ENCODE measurements around the gene CAPRIN2. TPM values are rescaled to one million over a fixed set of nuclear protein-coding genes. Genes with fewer than 3 reads are reported as not detected.

Gene CAPRIN2
- total and polyA plus RNA-seq, 2 of the 4 experiments (the other 2 are of a cell fraction) = 18.9 to 23.8 TPM

GRCh38 chr12:30696943-30697342 lies 57.8 kb downstream of the CAPRIN2 start:
- no peak overlapping the region for H3K27ac ChIP-seq (ENCODE audit: insufficient read depth, low read length)
- H3K4ac ChIP-seq (ENCODE audit: low read depth, low read length) = no peak overlapping the region
- no peak overlapping the region for H2BK15ac ChIP-seq (ENCODE audit: low read depth, low read length)
- H3K36me3 ChIP-seq (ENCODE audit: control insufficient read depth, insufficient read depth, low read length) = no peaks in the 10 kb centered on the region
- no peak overlapping the region for H4K5ac ChIP-seq (ENCODE audit: low read depth, low read length)
- H4K8ac ChIP-seq (ENCODE audit: low read depth in 2 of 2, low read length in 2 of 2) = peak overlapping the region in 1 of 2 experiments; percentile 99; a peak in 1 of 4 replicates
- whole genome bisulfite sequencing, 2 experiments (ENCODE audit: extremely low coverage in 2 of 2, insufficient read length in 1 of 2) = no CpG with 5 or more reads among the region's 7 CpGs
- H2BK5ac ChIP-seq (ENCODE audit: low read depth, low read length, poor library complexity, severe bottlenecking) = no peak overlapping the region
- H2AK5ac ChIP-seq (ENCODE audit: low read depth, low read length) = no peak overlapping the region
- no peak for TF ChIP-seq ELK1 (IDR thresholded peaks at IDR 0.05; ENCODE audit: borderline replicate concordance, low read depth, low read length)
- no peak for TF ChIP-seq RAD21 (IDR thresholded peaks at IDR 0.05; ENCODE audit: low read length)
- no peak for TF ChIP-seq RFX5 (IDR thresholded peaks at IDR 0.05; ENCODE audit: low read depth, low read length)
- TF ChIP-seq CHD1 (IDR thresholded peaks at IDR 0.05; ENCODE audit: low read depth, low read length) = no peak
- TF ChIP-seq MXI1 (IDR thresholded peaks at IDR 0.05; ENCODE audit: borderline replicate concordance, low read depth, low read length) = no peak
- H3K4me2 ChIP-seq (ENCODE audit: low read depth, low read length) = no peak overlapping the region
- peaks cover 12% of the 10 kb centered on the region for H3K9me1 ChIP-seq (ENCODE audit: insufficient read depth, low read length)
- H3K23ac ChIP-seq (ENCODE audit: low read depth, low read length) = no peak overlapping the region
- H3K9ac ChIP-seq (ENCODE audit: low read depth, low read length) = no peak overlapping the region
- peaks cover 18 to 31% of the 10 kb centered on the region in 2 experiments; a peak in 3 of 4 replicates for H3K79me1 ChIP-seq (ENCODE audit: low read depth in 1 of 2, low read length in 2 of 2)
- DNase-seq = no peak
- H3K56ac ChIP-seq (ENCODE audit: extremely low read depth, insufficient read depth, low read length) = no peak overlapping the region
- H3K14ac ChIP-seq (replicated peaks; ENCODE audit: low read depth, low read length) = no peak overlapping the region
- H4K20me1 ChIP-seq (ENCODE audit: insufficient read depth, low read length) = no peaks in the 10 kb centered on the region
- POLR2A ChIA-PET (ENCODE audit: unreplicated experiment) = no interaction called here
- H3K4me1 ChIP-seq (ENCODE audit: control insufficient read depth, insufficient read depth, low read length) = peaks cover 3% of the 10 kb centered on the region
- no peak overlapping the region for H3K4me3 ChIP-seq (ENCODE audit: insufficient read depth, low read depth, low read length)
- ATAC-seq (ENCODE audit: low read depth) = no peak
- intact Hi-C loops (cut with micrococcal nuclease) = no loop called here
- H3K9me3 ChIP-seq (ENCODE audit: control insufficient read depth, insufficient read depth, low read length) = no peaks in the 10 kb centered on the region
- CTCF ChIA-PET = no interaction called here
- BruUV-seq (replicated peaks) = no TSS peak
- no peak overlapping the region for H4K91ac ChIP-seq (ENCODE audit: insufficient read depth, low read depth, low read length)
- no peak overlapping the region for H3K18ac ChIP-seq (ENCODE audit: low read depth, low read length)
- no peak overlapping the region for H2AFZ ChIP-seq (replicated peaks; ENCODE audit: low read length, poor library complexity)
- no peaks in the 10 kb centered on the region for H3K27me3 ChIP-seq (ENCODE audit: control insufficient read depth, insufficient read depth, low read length)
- no peak overlapping the region for H2AK9ac ChIP-seq (replicated peaks; ENCODE audit: low read depth, low read length, poor library complexity)
- dilution Hi-C loops (cut with HindIII; ENCODE audit: low sequenced_read_pairs, unreplicated experiment) = no loop called here
- no peak overlapping the region for H2BK20ac ChIP-seq (ENCODE audit: low read depth, low read length)
- in situ Hi-C loops (cut with MboI; ENCODE audit: low sequenced_read_pairs) = no loop called here
- no peak overlapping the region for H2BK120ac ChIP-seq (ENCODE audit: low read depth, low read length)

Measured in IMR-90 (cell line).